ENCODE results near the gene GDPGP1.
"Not testable (repeated sequence)": the region's sequence is repeated elsewhere in the genome, so short reads cannot be mapped to it uniquely, and the experiment has no call there.

Gene GDPGP1

DNA sequence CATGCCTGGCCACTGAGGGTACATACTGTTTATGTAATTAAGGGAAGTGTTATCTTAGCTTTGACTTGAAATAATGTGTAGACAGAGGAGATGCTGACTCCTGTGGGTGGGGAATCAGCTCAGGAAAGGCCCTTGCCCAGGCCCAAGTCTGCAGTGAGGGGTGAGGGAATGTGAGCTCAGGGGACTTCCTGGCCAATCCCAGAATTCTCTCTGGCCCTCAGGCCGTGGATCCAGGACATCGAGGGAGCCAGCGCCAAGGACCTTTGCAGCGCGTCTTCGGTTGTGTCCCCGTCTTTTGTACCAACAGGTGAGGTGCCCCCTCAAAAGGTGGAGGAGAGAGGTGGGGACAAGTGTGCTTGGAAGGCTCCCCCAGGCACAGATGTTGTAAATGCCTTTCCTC, 6.7 kb upstream of the GDPGP1 start:
- no peak for DNase-seq

DNA sequence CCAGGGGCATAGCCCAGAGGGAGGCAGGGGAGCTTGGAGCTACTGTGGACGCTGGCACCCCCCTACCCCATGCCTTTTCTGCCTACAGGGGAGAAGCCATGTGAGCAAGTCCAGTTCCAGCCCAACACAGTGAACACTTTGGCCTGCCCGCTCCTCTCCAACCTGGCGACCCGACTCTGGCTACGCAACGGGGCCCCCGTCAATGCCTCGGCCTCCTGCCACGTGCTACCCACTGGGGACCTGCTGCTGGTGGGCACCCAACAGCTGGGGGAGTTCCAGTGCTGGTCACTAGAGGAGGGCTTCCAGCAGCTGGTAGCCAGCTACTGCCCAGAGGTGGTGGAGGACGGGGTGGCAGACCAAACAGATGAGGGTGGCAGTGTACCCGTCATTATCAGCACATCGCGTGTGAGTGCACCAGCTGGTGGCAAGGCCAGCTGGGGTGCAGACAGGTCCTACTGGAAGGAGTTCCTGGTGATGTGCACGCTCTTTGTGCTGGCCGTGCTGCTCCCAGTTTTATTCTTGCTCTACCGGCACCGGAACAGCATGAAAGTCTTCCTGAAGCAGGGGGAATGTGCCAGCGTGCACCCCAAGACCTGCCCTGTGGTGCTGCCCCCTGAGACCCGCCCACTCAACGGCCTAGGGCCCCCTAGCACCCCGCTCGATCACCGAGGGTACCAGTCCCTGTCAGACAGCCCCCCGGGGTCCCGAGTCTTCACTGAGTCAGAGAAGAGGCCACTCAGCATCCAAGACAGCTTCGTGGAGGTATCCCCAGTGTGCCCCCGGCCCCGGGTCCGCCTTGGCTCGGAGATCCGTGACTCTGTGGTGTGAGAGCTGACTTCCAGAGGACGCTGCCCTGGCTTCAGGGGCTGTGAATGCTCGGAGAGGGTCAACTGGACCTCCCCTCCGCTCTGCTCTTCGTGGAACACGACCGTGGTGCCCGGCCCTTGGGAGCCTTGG, 5.9 kb upstream of the GDPGP1 start:
- no peak for DNase-seq

DNA sequence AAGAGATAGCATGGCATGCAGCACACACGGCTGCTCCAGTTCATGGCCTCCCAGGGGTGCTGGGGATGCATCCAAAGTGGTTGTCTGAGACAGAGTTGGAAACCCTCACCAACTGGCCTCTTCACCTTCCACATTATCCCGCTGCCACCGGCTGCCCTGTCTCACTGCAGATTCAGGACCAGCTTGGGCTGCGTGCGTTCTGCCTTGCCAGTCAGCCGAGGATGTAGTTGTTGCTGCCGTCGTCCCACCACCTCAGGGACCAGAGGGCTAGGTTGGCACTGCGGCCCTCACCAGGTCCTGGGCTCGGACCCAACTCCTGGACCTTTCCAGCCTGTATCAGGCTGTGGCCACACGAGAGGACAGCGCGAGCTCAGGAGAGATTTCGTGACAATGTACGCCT, 5.0 kb upstream of the GDPGP1 start:
- no peak for DNase-seq

DNA sequence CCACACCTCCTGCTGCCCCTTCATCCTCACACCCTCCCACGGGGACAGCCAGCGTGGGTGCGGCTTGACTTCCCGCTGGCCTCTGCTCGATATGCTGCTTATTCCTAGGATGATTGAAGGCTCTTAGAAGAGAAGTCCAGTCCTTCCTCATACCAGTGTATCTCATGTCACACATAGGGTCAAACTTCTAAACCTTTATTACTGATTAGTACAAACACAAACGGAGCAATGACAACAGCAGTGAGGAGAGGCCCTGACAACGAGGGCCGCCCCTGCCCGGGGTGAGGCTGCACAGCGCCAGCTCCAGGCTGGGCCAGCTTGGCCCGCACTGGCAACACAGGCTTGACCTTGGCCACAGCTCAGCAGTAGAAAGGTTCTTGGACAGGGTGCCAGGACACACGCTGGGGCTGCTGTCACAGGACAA, 3.9 kb upstream of the GDPGP1 start:
- no peak for DNase-seq

DNA sequence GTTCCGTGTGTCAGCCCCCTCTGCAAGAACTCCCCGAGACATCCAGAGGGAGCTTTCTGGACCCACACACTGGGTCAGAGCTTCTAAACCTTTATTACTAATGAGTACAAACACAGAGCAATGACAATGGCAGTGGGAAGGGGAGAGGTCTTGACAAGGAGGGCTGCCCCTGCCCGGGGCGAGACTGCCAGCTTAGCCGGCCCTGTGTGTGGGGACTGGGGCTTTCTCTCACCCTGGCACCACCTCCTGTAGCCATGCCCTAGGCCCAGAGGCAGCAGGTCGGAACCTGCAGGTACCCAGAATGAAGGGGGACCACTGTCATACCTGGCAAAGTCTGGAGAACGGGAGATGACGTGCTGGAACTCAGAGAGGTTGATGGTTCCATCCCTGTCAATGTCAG, 3.4 kb upstream of the GDPGP1 start:
- no peak for DNase-seq

DNA sequence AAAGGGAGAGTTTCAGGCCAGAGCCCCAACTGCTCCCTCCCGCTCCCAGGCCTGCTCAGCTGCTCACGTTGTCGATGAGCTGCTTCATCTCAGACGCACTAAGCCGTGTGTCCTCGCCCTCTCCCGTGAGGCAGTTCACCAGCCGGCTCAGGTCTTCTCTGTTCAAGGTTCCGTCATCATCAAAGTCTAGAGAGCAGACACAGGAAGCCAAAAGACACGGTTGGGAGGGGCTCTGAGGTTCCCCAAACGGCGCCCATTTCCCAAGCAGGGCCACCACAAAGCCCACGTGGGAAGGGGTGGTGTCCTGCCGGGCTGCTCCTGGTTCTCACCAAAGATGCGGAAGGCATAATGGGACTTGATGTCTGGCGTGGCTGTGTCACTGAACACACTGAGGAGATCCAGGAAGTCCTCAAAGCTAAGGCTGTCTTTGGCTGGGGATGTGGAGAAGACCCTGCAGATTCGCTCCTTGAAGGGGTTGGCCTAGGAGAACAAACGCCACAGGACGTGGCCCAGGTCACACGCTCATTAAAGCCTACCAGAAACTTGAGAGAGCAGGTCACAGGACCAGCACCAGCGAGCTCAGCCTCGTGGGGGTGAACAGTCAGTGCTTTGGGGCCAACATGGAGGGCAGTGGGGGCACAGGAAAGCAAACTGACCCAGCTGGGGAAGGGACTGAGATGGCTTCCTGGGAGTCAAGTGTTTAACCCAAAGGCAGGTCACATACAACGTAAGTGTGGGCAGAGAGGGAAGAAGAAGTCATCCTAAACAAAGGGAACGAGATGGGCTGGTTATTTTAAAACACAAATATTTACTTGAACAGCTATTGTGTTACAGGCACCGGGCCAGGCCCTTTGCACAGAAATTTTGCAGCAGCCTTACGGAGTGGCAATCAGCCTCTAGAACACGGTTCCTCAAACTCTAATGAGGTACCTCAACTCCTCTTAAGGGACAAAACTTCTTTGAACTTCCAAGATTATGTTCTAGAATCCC, 2.7 kb upstream of the GDPGP1 start:
- no peak for DNase-seq

DNA sequence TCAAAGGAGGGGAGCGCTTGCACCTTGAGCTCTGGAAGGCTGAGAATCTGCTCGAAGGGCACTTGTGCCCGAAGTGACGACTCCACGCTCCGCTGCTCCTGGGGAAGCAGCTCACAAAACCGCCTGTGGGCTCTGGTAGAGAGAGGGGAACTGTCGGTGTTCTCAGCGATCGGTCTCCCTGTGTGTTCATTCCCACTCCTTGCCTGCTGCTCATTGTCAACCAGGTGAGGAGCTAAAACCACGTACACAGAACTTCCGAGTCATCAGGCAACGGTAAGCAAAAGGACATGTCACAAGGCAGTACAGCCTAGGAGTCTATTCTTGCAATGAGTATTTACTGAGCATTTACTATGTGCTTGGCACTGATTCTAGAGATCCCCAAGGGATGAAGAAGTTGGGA, 1.8 kb upstream of the GDPGP1 start:
- no peak for DNase-seq

DNA sequence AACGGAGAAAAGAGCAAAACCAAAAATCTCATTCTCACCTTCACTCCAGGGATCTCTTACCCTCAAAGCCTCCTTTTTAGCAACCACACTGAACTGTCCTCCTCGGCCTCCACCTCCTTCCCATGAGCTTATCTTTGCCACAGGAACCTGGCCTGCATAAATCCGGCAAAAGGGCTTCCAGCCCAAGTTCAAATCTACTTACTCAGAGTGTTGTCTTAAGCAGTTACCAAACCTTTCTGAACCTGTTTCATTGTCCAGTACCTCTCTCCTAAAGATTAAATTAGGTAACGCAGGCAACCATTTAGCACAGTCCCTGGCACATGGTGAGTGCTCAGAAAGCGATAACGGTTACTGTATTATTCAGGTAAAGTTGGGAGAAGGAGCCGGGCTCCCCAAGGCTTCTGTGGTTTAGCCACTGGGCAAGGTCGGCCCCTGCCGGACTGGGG, 1.0 kb upstream of the GDPGP1 start:
- DNase-seq, result no peak

DNA sequence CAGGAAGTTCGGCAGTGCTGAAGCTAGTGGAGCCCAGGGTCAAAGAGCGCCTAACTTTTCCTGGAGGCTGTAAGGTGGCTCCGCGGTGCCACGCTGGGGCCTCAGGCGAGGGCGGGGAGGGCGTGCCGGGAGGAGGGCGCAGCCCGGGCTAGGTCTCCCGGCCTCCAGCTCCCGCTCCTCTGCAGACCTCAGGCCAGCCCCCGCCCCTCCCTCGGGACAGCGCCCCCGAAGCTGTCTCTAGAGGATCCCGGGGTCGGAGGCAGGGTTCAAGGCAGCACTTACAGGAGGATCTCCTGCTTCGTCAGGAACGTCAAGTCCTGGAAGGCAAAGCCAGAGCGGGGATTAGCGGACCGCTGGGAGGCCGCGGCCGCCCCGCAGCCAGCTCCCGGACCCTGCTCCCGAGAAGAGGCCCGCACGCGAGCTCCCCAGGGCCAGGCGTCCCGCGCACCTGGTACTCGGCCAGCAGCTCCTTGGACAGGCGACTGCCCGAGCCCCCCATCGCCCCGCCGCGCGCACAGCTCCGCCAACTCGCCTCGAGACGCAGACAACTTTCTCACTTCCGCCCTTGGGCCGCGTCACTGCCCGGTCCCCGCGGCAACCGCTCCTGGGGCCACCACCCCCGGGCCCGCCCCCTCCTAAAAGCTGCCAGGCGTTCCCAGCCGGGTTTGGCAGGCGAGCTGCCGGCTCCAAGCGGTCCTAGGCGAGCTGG, 468 bp upstream of the GDPGP1 start, which contains the start of gene CIB1:
TSS of gene CIB1 (minus strand) at position 555 of the 709 bp plus-strand sequence. CDS start at position 499, 56 bp downstream.
- DNase-seq, result peak; percentile 21 to 95 (median 95)

DNA sequence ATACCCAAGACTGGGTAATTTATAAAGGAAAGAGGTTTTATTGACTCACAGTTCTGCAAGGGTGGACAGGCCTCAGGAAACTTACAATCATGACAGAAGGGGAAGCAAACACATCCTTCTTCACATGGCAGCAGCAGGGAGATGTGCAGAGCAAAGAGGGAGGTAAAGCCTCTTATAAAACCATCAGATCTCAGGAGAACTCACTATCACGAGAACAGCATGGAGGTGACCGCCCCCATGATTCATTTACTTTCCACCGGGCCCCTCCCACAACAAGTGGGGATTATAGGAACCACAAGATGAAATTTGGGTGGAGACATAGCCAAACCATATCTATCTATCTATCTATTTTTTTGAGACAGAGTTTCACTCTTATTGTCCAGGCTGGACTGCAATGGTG, 5.4 kb downstream of the GDPGP1 start:
- no peak for DNase-seq

DNA sequence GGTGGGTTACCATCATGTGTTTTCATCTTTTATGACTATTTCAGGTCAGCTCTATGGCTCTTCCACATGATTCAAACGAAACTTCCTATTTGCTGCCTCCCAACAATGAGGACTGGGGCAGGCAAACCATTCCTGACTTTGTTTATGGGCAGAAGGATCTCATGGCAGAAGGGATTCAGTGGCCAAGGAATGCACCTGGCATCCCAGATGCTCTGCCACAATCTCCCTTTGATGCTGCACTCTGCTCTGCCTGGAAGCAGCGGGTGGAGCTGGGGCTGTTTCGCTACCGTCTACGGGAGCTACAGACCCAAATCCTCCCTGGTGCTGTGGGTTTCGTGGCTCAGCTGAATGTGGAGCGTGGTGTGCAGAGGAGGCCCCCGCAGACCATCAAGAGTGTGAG, 6.8 kb downstream of the GDPGP1 start:
- no peak for DNase-seq

DNA sequence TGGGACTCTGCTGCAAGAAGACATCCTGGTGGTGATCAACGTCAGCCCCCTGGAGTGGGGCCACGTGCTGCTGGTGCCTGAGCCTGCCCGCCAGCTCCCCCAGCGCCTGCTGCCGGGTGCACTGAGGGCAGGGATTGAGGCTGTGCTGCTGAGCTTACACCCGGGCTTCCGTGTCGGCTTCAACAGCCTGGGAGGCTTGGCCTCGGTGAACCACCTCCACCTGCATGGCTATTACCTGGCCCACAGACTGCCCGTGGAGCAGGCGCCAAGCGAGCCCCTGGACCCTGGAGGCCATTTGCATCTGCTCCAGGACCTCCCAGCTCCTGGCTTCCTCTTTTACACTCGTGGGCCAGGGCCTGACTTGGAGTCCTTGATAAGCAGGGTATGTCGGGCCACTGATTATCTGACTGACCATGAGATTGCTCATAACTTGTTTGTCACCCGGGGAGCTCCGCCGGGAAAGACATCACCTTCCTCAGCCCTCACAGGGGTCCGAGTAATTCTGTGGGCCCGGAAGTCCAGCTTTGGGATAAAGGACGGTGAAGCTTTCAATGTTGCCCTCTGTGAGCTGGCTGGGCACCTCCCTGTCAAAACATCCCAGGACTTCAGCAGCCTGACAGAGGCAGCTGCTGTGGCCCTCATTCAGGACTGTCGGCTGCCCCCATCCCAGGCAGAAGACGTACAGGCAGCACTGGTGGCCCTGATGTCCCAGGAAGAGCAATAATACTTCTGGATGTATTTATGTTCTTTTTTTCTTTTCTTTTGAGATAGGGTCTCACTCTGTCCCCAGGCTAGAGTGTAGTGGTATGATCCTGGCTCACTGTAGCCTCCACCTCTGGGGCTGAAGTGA, 7.6 kb downstream of the GDPGP1 start:
- DNase-seq, result no peak

DNA sequence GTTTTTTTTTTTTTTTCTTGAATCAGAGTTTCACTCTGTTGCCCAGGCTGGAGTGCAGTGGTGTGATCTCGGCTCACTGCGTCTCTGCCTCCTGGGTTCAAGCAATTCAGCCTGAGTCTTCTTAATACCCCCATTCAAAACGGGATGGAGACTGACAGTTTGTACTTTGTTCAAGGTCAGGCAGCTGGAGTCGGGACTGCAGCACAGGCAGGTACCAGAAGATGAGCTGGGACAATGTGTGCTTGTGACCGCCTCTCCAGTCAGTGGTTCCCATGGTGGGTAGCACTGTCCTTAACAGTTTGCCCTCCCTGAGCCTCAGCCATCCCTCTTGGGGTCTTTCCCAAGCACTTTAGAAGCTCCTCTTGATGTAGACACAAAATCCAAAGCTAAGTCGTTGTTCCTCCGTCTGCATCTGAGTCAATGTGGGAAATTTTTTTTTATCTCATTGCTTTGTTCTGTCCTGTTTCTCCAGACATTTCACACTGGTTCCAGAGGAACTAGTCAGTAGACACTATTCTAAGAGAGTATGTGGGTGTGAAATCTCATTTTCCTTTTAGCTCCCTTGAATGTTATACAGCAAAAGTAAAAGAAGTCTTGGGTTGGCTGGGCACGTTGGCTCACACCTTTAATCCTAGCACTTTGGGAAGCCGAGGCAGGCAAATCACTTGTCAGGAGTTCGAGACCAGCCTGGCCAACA, 10.1 kb downstream of the GDPGP1 start:
- DNase-seq, result no peak

DNA sequence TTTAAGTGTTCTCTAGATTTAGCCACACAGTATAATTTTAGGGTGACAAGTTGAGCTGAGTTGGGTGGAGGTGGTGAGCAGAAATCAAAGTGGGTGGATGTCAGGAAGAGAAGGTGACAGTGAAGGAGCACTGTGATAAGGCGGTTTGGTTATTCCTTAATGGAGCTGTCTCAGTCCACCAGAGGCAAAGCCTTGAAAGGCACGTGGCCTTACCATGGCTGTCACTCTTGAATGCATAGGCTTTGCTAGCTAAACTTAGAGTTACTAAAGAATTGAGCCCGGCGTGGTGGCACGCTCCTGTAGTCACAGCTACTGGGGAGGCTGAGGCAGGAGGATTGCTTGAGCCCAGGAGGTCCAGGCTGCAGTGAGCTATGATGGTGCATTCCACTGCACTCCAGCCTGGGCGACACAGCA, 14.8 kb downstream of the GDPGP1 start:
- DNase-seq, result no peak

DNA sequence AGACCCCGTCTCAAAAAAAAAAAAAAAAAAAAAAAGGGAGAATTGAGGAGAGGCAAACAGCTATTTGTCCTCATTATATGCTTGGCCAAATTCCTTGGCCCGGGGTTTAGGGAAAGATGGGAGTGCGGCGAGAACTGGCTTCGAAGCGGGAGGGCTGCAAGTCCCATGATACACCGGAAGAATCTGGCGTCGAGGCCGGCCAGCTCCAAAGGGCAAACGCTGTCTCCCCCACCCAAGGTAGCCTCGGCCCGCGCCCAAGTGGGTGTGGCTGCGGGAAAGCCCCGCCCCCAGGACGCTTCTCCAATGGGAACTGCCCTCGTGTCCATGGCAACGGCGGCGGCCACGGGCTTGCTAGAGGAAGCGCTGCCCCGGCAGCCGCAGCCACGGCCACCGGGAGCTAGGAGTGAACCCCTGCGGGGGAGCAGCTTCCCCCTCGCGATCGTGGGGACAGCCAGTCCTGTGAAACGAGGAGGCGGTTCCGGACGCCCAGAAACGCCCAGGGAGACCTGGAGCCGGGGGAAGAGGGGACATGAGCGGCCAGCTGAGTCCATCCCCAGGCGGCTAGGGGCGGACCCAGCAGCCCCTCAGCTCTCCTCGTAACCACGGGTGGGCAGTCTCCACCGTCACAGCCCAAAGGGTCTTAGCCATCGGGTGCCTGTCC, 15.3 kb downstream of the GDPGP1 start, which contains the start of gene TTLL13:
TSS of gene TTLL13 (plus strand) at position 354 of the 661 bp plus-strand sequence. CDS start 1,075 bp downstream, outside the sequence.
- peak; percentile 87 to 98 (median 97) for DNase-seq

DNA sequence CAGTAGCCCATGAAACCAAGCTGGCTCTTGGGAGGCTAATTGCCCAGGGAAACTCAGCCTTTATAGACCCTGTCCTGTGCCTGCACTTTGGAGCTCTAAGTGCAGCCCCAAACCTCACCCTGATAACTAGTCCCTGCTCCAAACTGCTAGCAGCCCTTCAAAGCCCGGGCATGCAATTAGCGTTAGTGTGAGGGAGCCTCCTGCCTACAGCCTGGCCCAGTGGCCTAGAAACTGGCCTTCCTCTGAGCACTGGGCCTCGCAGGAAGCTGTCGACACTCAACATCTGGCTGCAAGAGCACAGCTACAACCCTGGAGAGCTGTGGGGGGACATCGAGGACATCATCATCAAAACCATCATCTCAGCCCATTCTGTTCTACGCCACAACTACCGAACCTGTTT, 23.8 kb downstream of the GDPGP1 start:
- no peak for DNase-seq

DNA sequence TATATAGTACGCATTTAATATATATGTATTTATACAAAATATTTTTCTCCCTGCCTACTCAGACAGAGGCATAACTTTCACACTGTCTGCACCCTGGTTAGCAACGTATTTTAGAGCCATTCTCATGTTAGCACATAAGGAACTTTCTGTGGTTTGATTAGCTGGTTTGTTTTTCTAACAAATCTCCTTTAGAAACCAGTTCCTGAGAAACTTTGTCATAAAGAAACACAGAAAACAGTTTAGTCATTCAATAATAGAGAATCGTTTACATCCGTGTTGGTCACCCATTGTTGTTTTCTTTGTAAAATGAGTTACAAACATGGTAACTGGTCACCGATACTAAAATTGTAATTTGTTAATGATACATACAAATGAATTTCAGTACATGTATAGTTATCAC, 25.5 kb downstream of the GDPGP1 start:
- DNase-seq, result no peak

DNA sequence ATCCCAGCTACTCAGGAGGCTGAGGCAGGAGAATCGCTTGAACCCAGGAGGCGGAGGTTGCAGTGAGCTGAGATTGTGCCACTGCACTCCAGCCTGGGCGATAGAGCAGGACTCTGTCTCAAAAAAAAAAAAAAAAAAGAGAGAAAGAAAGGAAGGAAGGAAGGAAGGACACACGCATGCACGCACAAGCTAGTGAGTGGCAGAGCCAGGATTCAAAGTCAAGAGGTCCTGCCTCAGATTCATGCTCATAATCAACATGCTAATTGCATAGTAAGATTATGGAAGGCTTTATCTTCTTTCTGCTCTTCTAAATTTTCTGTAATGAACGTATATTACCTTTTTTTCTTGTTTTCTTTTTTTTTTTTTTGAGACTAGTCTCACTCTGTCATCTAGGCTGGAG, 26.7 kb downstream of the GDPGP1 start:
- not testable (repeated sequence) for DNase-seq

DNA sequence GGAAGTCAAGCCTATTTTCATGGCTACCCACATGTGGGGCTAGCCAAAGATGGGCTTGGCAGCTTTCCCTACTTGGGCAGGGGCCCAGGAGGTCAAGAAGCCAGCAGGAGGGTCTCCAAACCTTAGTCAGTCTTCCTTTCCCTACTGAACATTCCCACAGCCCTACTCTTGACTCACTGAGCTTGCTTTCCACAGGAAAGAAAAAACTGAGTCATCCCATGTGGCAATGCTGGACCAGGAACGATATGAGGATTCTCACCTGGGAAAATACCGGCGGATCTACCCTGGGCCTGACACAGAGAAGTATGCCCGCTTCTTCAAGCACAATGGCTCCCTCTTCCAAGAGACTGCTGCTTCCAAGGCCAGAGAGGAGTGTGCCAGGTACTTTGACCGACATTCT, 27.8 kb downstream of the GDPGP1 start:
- no peak for DNase-seq

DNA sequence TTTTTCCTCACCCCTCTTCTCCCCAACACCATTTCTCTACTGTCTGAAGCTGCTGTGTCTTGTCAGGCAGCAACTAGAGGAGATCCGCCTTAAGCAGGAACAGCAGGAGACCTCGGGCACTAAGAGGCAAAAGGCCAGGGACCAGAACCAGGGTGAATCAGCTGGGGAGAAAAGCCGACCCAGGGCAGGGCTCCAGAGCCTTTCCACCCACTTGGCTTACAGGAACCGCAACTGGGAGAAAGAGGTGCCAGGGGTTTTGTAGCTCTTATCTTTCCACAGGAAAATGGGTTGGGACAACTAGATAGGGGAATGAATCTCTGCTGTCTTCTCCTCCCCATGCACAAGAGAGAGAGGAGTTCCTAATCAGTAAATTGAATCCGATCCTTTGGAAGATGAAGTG, 28.4 kb downstream of the GDPGP1 start:
- DNase-seq, result no peak

Measured in NCI-H1417 (cell line).